ENCODE measurements around the gene VAPA. TPM values are rescaled to one million over a fixed set of nuclear protein-coding genes. Genes with fewer than 3 reads are reported as not detected.

VAPA gene
- total and polyA plus RNA-seq, 10 of the 15 experiments (the other 5 are each of a cell fraction or from before 2014, with no cell fraction given): 70.9 to 252 (median 166) TPM

DNA sequence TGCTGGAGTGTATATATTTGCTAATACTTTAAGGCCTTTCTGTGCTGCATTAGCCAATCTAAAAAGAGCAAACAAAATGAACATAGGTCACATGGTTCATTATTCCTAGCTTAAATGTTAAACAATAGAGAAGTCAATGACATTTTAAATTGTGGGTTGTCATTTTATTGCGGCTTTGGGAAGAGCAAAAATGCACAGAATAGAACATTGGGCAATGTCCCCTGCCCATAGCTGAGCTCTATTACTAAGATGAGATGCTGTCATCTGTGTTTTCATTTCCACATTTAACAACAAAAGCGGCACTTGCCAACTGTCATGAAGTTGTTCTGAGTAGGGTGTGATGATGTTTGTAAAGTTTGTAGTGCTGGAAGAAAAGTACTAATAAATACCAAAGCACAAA, 3.2 kb upstream of the VAPA start:
- WGBS (ENCODE audit: insufficient coverage, insufficient replicate concordance, low lambda C conversion rate, missing lambda C conversion rate): 95% methylated on average over 2 of the region's 2 CpGs
- no peaks in the 10 kb centered on the region for H3K36me3 ChIP-seq (ENCODE audit: control insufficient read depth in 2 of 2, insufficient read depth in 2 of 2, low read length in 1 of 2)
- no peak for TF ChIP-seq RUNX3 (IDR thresholded peaks at IDR 0.05; ENCODE audit: low read length)
- no peak for TF ChIP-seq REST (IDR thresholded peaks at IDR 0.05; ENCODE audit: low read depth, low read length)
- TF ChIP-seq NFYB (IDR thresholded peaks at IDR 0.05; ENCODE audit: insufficient read depth, low read depth, low read length): no peak
- TF ChIP-seq NFYA (IDR thresholded peaks at IDR 0.05; ENCODE audit: borderline replicate concordance, low read depth, low read length): no peak
- TF ChIP-seq IRF4 (IDR thresholded peaks at IDR 0.05; ENCODE audit: low read depth, low read length): no peak
- no peak for TF ChIP-seq DPF2 (IDR thresholded peaks at IDR 0.05)
- TF ChIP-seq, protein P1, sequence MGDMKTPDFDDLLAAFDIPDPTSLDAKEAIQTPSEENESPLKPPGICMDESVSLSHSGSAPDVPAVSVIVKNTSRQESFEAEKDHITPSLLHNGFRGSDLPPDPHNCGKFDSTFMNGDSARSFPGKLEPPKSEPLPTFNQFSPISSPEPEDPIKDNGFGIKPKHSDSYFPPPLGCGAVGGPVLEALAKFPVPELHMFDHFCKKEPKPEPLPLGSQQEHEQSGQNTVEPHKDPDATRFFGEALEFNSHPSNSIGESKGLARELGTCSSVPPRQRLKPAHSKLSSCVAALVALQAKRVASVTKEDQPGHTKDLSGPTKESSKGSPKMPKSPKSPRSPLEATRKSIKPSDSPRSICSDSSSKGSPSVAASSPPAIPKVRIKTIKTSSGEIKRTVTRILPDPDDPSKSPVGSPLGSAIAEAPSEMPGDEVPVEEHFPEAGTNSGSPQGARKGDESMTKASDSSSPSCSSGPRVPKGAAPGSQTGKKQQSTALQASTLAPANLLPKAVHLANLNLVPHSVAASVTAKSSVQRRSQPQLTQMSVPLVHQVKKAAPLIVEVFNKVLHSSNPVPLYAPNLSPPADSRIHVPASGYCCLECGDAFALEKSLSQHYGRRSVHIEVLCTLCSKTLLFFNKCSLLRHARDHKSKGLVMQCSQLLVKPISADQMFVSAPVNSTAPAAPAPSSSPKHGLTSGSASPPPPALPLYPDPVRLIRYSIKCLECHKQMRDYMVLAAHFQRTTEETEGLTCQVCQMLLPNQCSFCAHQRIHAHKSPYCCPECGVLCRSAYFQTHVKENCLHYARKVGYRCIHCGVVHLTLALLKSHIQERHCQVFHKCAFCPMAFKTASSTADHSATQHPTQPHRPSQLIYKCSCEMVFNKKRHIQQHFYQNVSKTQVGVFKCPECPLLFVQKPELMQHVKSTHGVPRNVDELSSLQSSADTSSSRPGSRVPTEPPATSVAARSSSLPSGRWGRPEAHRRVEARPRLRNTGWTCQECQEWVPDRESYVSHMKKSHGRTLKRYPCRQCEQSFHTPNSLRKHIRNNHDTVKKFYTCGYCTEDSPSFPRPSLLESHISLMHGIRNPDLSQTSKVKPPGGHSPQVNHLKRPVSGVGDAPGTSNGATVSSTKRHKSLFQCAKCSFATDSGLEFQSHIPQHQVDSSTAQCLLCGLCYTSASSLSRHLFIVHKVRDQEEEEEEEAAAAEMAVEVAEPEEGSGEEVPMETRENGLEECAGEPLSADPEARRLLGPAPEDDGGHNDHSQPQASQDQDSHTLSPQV (IDR thresholded peaks at IDR 0.05): no peak
- TF ChIP-seq EP300 (IDR thresholded peaks at IDR 0.05; ENCODE audit: borderline replicate concordance in 1 of 2, control insufficient read depth in 1 of 2, low read depth in 2 of 2, low read length in 2 of 2): no peak
- no peak overlapping the region for H3K4me2 ChIP-seq (ENCODE audit: control insufficient read depth, insufficient read depth)
- H2AFZ ChIP-seq (ENCODE audit: control insufficient read depth, low read depth, low read length): no peak overlapping the region
- CTCF ChIA-PET: no interaction called here
- DNase-seq (ENCODE audit: low read depth, low spot score) (no peak), FAIRE-seq (no peak), ATAC-seq (no peak)
- H4K20me1 ChIP-seq (ENCODE audit: control insufficient read depth, insufficient read depth): no peaks in the 10 kb centered on the region
- RAD21 ChIA-PET (ENCODE audit: unreplicated experiment): no interaction called here
- no peak overlapping the region for H3K9ac ChIP-seq (ENCODE audit: control insufficient read depth, insufficient read depth, low read length)
- no peaks in the 10 kb centered on the region for H3K4me1 ChIP-seq (ENCODE audit: control insufficient read depth, insufficient read depth, low read length)
- intact Hi-C loops (cut with micrococcal nuclease; ENCODE audit: unreplicated experiment): no loop called here
- no TSS peak for BruUV-seq (replicated peaks)
- no peaks in the 10 kb centered on the region; the same call in 2 of the 3 replicates for H3K9me3 ChIP-seq (replicated peaks; ENCODE audit: control insufficient read depth, insufficient read depth, low read length)
- no peaks in the 10 kb centered on the region; a peak in 1 of 4 replicates for H3K27me3 ChIP-seq (replicated peaks in 1 of 2; ENCODE audit: control insufficient read depth in 2 of 2, insufficient read depth in 2 of 2, low read length in 1 of 2)
- peaks cover 18% of the 10 kb centered on the region for H3K79me2 ChIP-seq (ENCODE audit: control insufficient read depth, insufficient read depth, low read length)
- H3K4me3 ChIP-seq: no peak overlapping the region
- POLR2A ChIA-PET: no interaction called here
- in situ Hi-C loops (cut with MboI): loop anchor here (25.0 kb wide), 2 partner anchors 298 to 1298 kb away; partner anchors contain the start of genes PPP4R1 and RAB12
- SMC1A ChIA-PET (ENCODE audit: uncharacterized antibody, unreplicated experiment): no interaction called here
- H3K27ac ChIP-seq (ENCODE audit: control insufficient read depth, insufficient read depth): no peak overlapping the region

Data from GM12878 (cell line).